ENCODE measurements around the gene PON1.

PON1 gene

GRCh38 chr7:95265634-95266033 is 58.7 kb downstream of the PON1 start:
- Histone ChIP-seq H3K9me3 (ENCODE audit: severe bottlenecking) (no peaks in the 10 kb centered on the region), H3K27ac (no peak overlapping the region), H3K4me3 (ENCODE audit: low read depth, low read length) (no peak overlapping the region), H3K36me3 (no peaks in the 10 kb centered on the region), H3K27me3 (ENCODE audit: insufficient read depth, low read depth, severe bottlenecking) (no peaks in the 10 kb centered on the region)
- TF ChIP-seq CTCF (IDR thresholded peaks at IDR 0.05; ENCODE audit: low read depth, low read length), result no peak
- DNase-seq, result no peak

DNA sequence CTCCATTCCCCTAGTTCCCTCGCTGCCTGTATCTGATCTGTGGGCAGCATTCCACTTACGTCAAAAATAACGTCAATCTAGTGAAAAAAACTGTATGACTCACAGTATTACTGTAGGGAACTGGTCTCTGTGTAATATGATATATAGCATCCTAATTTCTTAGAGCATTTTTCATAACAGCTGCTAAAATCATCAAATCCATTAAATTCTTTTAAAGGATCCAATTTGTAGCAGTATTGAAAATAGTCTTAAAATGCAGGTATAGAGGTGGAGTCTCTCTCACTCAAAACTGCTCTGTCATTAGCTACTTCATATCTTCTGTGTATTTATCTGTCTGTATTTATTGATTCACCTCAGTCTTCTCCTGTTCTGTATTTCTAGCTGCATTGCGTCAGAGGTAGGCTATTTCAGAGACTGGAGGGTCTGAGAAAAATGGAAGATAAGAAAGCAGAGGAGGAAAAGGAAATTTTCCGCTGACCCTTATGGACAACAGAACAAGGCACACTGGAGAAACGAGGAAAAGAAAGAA is 59.9 kb downstream of the PON1 start:
- Histone ChIP-seq H3K27me3 (ENCODE audit: insufficient read depth, low read depth, severe bottlenecking) (no peaks in the 10 kb centered on the region), H3K27ac (no peak overlapping the region), H3K4me3 (ENCODE audit: low read depth, low read length) (no peak overlapping the region), H3K9me3 (ENCODE audit: severe bottlenecking) (no peaks in the 10 kb centered on the region), H3K36me3 (no peaks in the 10 kb centered on the region)
- no peak for TF ChIP-seq CTCF (IDR thresholded peaks at IDR 0.05; ENCODE audit: low read depth, low read length)
- DNase-seq, result no peak

- Histone ChIP-seq H3K36me3 (no peaks in the 10 kb centered on the region), H3K4me3 (ENCODE audit: low read depth, low read length) (no peak overlapping the region), H3K27ac (no peak overlapping the region), H3K27me3 (ENCODE audit: insufficient read depth, low read depth, severe bottlenecking) (no peaks in the 10 kb centered on the region), H3K9me3 (ENCODE audit: severe bottlenecking) (no peaks in the 10 kb centered on the region)
- TF ChIP-seq CTCF (IDR thresholded peaks at IDR 0.05; ENCODE audit: low read depth, low read length), result no peak
- DNase-seq, result no peak
Observed at GRCh38 chr7:95263785-95264362, 60.5 kb downstream of the PON1 start.

- no peak overlapping the region for H3K27ac ChIP-seq
- H3K9me3 ChIP-seq (ENCODE audit: severe bottlenecking), result no peaks in the 10 kb centered on the region
- H3K36me3 ChIP-seq, result no peaks in the 10 kb centered on the region
- no peak for DNase-seq
- no peak for TF ChIP-seq CTCF (IDR thresholded peaks at IDR 0.05; ENCODE audit: low read depth, low read length)
- no peaks in the 10 kb centered on the region for H3K27me3 ChIP-seq (ENCODE audit: insufficient read depth, low read depth, severe bottlenecking)
- no peak overlapping the region for H3K4me3 ChIP-seq (ENCODE audit: low read depth, low read length)
Observed at GRCh38 chr7:95262875-95263274, 61.5 kb downstream of the PON1 start.

DNA sequence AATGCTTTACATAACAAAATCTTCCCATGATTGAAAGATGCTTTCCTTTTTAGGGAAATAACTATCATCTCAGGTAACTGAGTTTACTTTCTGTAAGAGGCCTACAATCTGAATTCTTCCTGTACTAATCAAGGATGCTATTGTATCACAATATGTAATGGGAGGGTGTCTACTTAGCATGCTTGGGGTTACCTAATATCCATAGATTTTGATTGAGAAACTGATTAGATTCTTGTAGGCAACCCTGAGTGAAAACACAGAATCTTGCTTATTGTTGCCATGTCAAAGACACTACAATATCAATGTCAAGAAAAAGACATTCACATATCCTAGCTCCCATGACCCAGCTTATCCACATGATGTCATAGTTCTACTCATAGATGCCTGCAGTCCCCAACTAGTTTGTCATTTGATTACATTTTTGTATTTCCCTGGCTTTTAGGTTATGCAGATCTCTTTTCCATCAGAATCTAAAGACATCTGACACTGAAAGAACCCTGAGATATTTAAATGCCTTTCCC is 62.4 kb downstream of the PON1 start:
- Histone ChIP-seq H3K27me3 (ENCODE audit: insufficient read depth, low read depth, severe bottlenecking) (no peaks in the 10 kb centered on the region), H3K9me3 (ENCODE audit: severe bottlenecking) (no peaks in the 10 kb centered on the region), H3K4me3 (ENCODE audit: low read depth, low read length) (no peak overlapping the region), H3K36me3 (no peaks in the 10 kb centered on the region), H3K27ac (no peak overlapping the region)
- TF ChIP-seq CTCF (IDR thresholded peaks at IDR 0.05; ENCODE audit: low read depth, low read length), result no peak
- DNase-seq, result no peak

DNA sequence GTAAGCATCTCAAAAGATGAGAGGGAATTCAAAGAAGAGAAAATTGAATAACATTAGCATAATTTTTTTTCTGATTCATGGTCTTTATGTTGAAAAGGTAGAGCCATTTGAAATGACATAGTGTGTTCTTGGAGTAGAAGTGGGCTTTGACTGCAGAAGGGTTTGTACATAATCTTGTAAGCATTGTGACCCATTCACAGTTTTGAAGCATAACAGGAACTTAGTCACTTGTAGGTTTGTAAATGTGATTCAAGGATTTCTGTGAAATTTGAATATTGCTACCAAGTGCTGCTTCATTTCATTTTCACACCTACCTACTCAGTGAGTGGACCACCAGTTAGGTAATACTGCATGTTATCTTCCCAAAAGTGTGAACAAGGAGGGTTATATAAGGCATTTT is 68.6 kb downstream of the PON1 start:
- TF ChIP-seq CTCF (IDR thresholded peaks at IDR 0.05; ENCODE audit: low read depth, low read length), result no peak
- H3K27ac ChIP-seq, result no peak overlapping the region
- H3K36me3 ChIP-seq, result peaks cover 2% of the 10 kb centered on the region; the same call in 1 of the 2 replicates
- no peaks in the 10 kb centered on the region for H3K27me3 ChIP-seq (ENCODE audit: insufficient read depth, low read depth, severe bottlenecking)
- H3K4me3 ChIP-seq (ENCODE audit: low read depth, low read length), result no peak overlapping the region
- DNase-seq, result no peak
- no peaks in the 10 kb centered on the region for H3K9me3 ChIP-seq (ENCODE audit: severe bottlenecking)

Measured in WERI-Rb-1 (cell line).